ENCODE data around the gene ABCC8. TPM values are rescaled to one million over a fixed set of nuclear protein-coding genes. Genes with fewer than 3 reads are reported as not detected.

The ABCC8 gene
- total and polyA plus RNA-seq, 2 of the 8 experiments (the other 6 are each of a cell fraction or from before 2014, with no cell fraction given) = 3.7 to 4.9 TPM

DNA sequence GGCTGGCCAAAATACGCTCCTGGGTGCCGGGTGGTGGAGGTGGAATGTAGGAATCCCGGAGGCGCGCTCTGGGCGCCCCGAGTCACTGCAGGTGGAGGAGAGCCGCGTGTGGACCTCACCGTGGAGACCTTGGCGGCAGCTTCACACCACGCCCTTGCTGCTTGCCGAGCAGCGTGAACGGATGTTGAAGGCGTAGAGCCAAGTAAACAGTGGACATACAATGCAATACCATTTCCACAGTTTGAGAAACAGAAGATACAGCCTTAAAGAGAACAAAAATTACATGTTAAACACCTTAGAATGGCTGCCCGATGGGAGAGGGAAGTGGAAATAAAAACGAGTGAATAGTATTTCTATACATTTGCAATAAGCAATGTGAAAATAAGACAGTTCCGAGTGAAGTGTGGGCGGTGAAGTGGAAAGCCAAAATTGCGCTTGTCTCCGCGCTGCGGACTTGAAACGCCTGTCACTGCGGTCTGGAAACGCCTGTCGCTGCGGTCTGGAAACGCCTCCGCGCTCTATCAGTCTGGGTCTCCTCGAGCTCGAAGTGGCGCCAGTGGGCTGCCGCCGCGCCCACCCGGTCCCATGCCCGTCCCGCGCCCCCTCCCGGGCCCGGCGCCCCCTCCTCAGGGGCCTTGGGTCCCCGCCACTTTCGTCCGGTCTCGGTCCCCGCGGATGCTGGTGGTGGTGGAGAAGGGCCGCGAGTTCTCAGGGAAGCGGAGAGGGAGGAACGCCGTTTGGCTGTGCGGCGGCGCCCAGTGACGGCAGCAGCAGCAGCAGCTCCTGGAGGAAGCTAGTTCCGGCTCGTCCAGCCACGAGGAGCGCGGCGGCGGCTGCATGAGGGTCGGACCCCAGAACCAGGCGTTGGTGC lies 123.5 kb downstream of the ABCC8 start (continued):
- peak; percentile 44; the same call in 1 of the 2 replicates for TF ChIP-seq TBP (IDR thresholded peaks at IDR 0.05; ENCODE audit: low read depth, low read length)
- TF ChIP-seq PHF8 (conservative IDR thresholded peaks at IDR 0.05; ENCODE audit: low read depth, low read length) = 0 out of 2 replicates have a peak, but pooled peaks have one; percentile 18
- 0 out of 4 replicates have a peak, but pooled peaks of 1 of the 2 experiments have one; percentile 20 for TF ChIP-seq SIN3A (conservative IDR thresholded peaks at IDR 0.05 in 1 of 2, IDR thresholded peaks at IDR 0.05 in 1 of 2; ENCODE audit: low read depth in 1 of 2, low read length in 2 of 2)
- TF ChIP-seq EZH2 (IDR thresholded peaks at IDR 0.05; ENCODE audit: low read depth, low read length, severe bottlenecking) = peak; percentile 89
- peak; percentile 40 for TF ChIP-seq ASH2L (IDR thresholded peaks at IDR 0.05; ENCODE audit: low read length)
- no peak for TF ChIP-seq BACH1 (IDR thresholded peaks at IDR 0.05; ENCODE audit: low read length)
- TF ChIP-seq, protein P1, sequence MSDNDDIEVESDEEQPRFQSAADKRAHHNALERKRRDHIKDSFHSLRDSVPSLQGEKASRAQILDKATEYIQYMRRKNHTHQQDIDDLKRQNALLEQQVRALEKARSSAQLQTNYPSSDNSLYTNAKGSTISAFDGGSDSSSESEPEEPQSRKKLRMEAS (IDR thresholded peaks at IDR 0.05) = peak; percentile 93
